Tibial artery (tissue), 4 donors: Measurements from ENCODE around the gene USP19.

Experiments used
- DNase-seq, 2 donors: peaks; one replicate each; pipeline ENCODE4 v3.0.0-alpha.2; 2019
- H3K27ac ChIP-seq, 2 donors: fragments of 200-600 bp; sonication (generic) in 1 of 2; 1 replicate in 1 of 2; 2 replicates in 1 of 2; pipeline ENCODE4 v1.5.1; 2018 to 2019; ENCODE audit warnings: mild to moderate bottlenecking in 1 of 2
- H3K27me3 ChIP-seq, 2 donors: fragments of 200-600 bp; sonication (generic) in 1 of 2; one replicate each; pipeline versions ENCODE4 v1.5.1 to v1.6.0; 2016 to 2019
- H3K36me3 ChIP-seq, 3 donors: fragments of 200-600 bp; sonication (generic) in 2 of 3; one replicate each; pipeline ENCODE4 v1.5.1; 2016 to 2019; ENCODE audit warnings: mild to moderate bottlenecking in 2 of 3
- H3K4me1 ChIP-seq, 4 donors: fragments of 200-600 bp; sonication (generic) in 2 of 4; 1 replicate in 3 of 4; 2 replicates in 1 of 4; pipeline ENCODE4 v1.5.1; 2016 to 2019
- H3K4me3 ChIP-seq, 2 donors: fragments of 200-600 bp; sonication (generic) in 1 of 2; 1 replicate in 1 of 2; 2 replicates in 1 of 2; pipeline ENCODE4 v1.5.1; 2018 to 2019; ENCODE audit warnings: mild to moderate bottlenecking in 2 of 2
- H3K9me3 ChIP-seq, 3 donors: fragments of 200-600 bp; sonication (generic) in 1 of 3; one replicate each; pipeline ENCODE4 v1.5.1; 2016 to 2019
- intact Hi-C: fragments of 100-400 bp; cut with DNase I; formaldehyde crosslinking; loops from one replicate; pipeline ENCODE4 v1.15.0; 2023; ENCODE audit warnings: low total_unique reads
- TF ChIP-seq, protein P1 (sequence below), 2 experiments: fragments of 200-600 bp in 1 of 2; fragments of 450-650 bp in 1 of 2; IDR thresholded peaks; one replicate each; pipeline ENCODE4 v1.5.1; 2017 to 2019; ENCODE audit warnings: antibody characterized with exemption in 2 of 2, mild to moderate bottlenecking in 1 of 2, moderate library complexity in 1 of 2

The USP19 gene

DNA sequence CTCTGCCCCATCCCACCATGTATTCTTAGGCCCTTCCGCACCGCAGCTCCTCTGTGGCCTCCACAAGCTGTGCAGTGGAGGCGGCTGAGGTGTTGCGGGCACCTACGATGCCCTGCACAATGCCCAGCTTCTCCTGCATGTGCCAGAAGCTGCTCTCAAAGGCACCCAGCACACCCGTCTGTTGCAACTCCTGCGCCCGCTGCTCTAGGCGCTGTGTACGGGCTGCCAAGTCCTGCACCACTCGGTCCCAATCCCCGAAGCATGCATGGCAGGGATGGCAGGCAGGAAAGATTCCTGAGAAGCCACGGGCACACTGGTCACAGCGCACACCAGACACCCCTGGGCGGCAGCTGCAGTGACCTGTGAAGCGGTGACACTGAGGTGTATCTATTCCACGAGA is 3.1 kb upstream of the USP19 start:
- Histone ChIP-seq H3K27me3 (no peaks in the 10 kb centered on the region), H3K27ac (no peak overlapping the region), H3K4me1 (peaks cover 5 to 22% (median 14%) of the 10 kb centered on the region in 4 donors), H3K36me3 (peaks cover 64 to 81% (median 77%) of the 10 kb centered on the region in 3 donors), H3K9me3 (no peaks in the 10 kb centered on the region), H3K4me3 (no peak overlapping the region)
- no peak for DNase-seq
- intact Hi-C loops = no loop called here
- TF ChIP-seq, protein P1, sequence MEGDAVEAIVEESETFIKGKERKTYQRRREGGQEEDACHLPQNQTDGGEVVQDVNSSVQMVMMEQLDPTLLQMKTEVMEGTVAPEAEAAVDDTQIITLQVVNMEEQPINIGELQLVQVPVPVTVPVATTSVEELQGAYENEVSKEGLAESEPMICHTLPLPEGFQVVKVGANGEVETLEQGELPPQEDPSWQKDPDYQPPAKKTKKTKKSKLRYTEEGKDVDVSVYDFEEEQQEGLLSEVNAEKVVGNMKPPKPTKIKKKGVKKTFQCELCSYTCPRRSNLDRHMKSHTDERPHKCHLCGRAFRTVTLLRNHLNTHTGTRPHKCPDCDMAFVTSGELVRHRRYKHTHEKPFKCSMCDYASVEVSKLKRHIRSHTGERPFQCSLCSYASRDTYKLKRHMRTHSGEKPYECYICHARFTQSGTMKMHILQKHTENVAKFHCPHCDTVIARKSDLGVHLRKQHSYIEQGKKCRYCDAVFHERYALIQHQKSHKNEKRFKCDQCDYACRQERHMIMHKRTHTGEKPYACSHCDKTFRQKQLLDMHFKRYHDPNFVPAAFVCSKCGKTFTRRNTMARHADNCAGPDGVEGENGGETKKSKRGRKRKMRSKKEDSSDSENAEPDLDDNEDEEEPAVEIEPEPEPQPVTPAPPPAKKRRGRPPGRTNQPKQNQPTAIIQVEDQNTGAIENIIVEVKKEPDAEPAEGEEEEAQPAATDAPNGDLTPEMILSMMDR (IDR thresholded peaks at IDR 0.05) = no peak

DNA sequence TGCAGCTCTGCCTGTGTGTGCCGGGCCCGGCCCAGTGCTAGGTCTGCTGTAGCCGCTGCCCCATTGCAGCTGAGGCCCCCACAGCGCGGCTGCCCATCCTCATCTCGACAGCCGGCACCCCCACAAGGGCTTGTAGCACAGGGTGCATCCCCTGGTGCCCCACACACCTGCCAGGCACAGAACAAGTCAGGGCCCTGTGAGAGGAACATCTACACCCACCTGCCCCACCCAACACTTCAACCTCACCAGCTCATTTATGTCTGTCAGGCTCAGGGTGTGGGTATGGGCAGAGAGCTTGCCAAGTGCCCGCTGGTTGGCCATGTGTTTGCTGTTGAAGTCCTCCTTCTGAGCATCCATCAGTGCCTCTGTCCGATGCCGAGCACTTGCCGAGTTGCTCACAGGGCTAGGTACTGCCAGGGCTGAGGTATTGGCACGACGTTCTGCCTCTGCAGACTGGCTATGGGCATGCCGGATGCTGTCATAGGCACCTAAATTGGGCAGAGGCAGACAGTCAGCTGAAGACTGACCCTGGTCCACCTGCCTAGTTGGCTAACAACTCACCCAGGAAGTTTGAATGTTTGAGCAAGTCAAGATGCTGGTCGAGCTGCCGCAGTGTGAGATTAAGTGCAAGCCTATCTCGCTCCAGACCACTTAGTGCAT is 2.4 kb upstream of the USP19 start:
- Histone ChIP-seq H3K4me1 (peaks cover 5 to 26% (median 20%) of the 10 kb centered on the region in 4 donors), H3K27me3 (no peaks in the 10 kb centered on the region), H3K9me3 (no peaks in the 10 kb centered on the region), H3K36me3 (peaks cover 64 to 81% (median 77%) of the 10 kb centered on the region in 3 donors), H3K27ac (no peak overlapping the region), H3K4me3 (no peak overlapping the region)
- TF ChIP-seq, protein P1 (IDR thresholded peaks at IDR 0.05) = no peak
- DNase-seq = no peak
- intact Hi-C loops = no loop called here

DNA sequence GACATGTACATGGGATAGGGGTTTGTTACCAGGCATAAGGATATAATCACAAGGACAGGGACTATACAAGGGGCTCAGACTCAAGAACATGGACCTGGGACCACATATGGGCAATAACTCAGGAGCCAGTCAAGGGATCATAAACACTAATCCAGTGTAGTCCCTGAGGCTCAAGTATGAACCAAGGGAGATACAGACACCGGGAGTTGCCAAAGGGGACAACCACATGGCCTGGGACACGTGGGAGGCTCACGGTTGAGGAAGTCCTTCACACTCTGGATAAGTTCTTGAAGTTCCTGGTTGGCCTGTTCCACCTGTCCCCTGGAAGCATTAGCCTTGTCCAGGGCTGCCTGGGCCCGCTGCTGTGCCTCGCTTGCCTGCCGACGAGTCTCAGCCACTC is 1.8 kb upstream of the USP19 start:
- Histone ChIP-seq H3K4me3 (no peak overlapping the region), H3K27ac (no peak overlapping the region), H3K9me3 (no peaks in the 10 kb centered on the region), H3K36me3 (peaks cover 65 to 81% (median 80%) of the 10 kb centered on the region in 3 donors), H3K4me1 (peaks cover 5 to 26% (median 20%) of the 10 kb centered on the region in 4 donors), H3K27me3 (no peaks in the 10 kb centered on the region)
- DNase-seq = no peak
- intact Hi-C loops = no loop called here
- TF ChIP-seq, protein P1 (IDR thresholded peaks at IDR 0.05) = no peak

DNA sequence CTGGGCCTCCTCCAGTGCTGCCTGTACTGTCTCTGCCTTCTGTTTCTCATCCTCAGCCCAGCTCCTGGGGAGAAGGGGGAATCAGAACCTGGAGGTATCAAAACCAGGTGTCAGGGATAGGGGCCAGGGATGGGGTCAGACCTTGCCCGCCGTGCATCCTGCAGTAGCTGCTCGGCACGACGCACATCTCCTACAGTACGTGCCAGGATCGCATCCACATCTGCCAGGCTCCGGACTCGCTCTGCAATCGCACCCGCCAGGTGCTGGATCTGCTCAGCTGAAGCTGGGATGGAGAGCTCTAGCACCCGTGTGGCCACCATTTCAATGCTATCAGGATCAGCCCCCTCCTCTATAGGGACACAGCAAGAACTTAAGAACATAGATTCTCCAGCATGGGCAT is 1.4 kb upstream of the USP19 start:
- TF ChIP-seq, protein P1 (IDR thresholded peaks at IDR 0.05) = no peak
- intact Hi-C loops = no loop called here
- H3K4me1 ChIP-seq = peaks cover 5 to 26% (median 20%) of the 10 kb centered on the region in 4 donors
- DNase-seq = no peak
- H3K4me3 ChIP-seq = no peak overlapping the region
- H3K9me3 ChIP-seq = no peaks in the 10 kb centered on the region
- no peaks in the 10 kb centered on the region for H3K27me3 ChIP-seq
- no peak overlapping the region for H3K27ac ChIP-seq
- H3K36me3 ChIP-seq = peaks cover 69 to 81% (median 80%) of the 10 kb centered on the region in 3 donors

DNA sequence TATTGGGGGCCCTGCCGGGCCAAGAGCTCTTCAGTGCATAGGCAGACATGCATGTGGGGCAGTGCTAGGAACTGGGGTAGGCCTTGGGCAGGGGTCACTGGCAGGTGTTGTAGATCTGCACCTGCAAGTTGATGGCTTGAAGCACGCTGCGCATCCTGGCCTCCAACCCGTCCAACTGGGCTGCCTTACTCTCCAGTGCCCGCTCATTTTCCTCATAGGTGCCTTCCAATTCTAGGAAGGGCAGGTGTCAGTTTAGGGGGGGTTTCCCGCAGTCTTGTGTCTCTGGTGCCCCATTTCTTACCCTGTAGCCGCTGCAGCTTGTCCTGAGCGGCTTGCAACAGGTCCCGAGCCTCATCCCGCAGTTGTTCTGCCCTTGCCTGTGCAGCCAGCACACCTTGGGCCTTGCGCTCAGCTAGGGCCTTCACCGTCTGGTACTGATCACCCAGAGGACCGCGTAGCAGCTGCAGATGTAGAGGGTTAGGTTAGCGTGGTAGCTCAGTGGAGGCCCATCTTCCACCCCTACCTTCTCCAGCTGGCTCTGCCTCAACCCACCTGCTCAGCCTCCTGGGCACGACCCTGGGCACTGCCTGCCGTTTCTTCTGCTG is 611 bp upstream of the USP19 start:
- intact Hi-C loops = no loop called here
- no peaks in the 10 kb centered on the region for H3K27me3 ChIP-seq
- H3K9me3 ChIP-seq = no peaks in the 10 kb centered on the region
- peak overlapping the region; percentile 80 to 83 for H3K4me3 ChIP-seq
- peaks cover 5 to 26% (median 20%) of the 10 kb centered on the region in 4 donors for H3K4me1 ChIP-seq
- H3K36me3 ChIP-seq = peaks cover 72 to 81% (median 80%) of the 10 kb centered on the region in 3 donors
- no peak for DNase-seq
- TF ChIP-seq, protein P1 (IDR thresholded peaks at IDR 0.05) = no peak
- H3K27ac ChIP-seq = peak overlapping the region; percentile 91 to 96
